HG03565 (cell line): ENCODE results near the gene ASRGL1.
"Not testable (repeated sequence)": the region's sequence is repeated elsewhere in the genome, so short reads cannot be mapped to it uniquely, and the experiment has no call there.

Source experiments
- ATAC-seq: cut with Tn5 transposase; IDR thresholded peaks from one replicate; pipeline ENCODE4 v1.9.1; 2021; ENCODE audit warnings: mild to moderate bottlenecking, moderate library complexity; ENCODE audit not compliant: unreplicated experiment

The ASRGL1 gene

GRCh38 chr11:62352355-62353336 lies 15.4 kb downstream of the ASRGL1 start:
- no peak for ATAC-seq

- ATAC-seq, result no peak
These were observed 16.6 kb downstream of the ASRGL1 start for GRCh38 chr11:62353841-62354240.

GRCh38 chr11:62358273-62358672 lies 21.0 kb downstream of the ASRGL1 start:
- no peak for ATAC-seq

GRCh38 chr11:62359475-62359874 lies 22.2 kb downstream of the ASRGL1 start:
- ATAC-seq, result no peak

- ATAC-seq, result no peak
These were observed 23.4 kb downstream of the ASRGL1 start for GRCh38 chr11:62360685-62361084.

- not testable (repeated sequence) for ATAC-seq
These were observed 31.7 kb downstream of the ASRGL1 start for GRCh38 chr11:62368861-62369477.

- no peak for ATAC-seq
These were observed 33.6 kb downstream of the ASRGL1 start for GRCh38 chr11:62370743-62371440.

- ATAC-seq, result no peak
These were observed 35.6 kb downstream of the ASRGL1 start for GRCh38 chr11:62372871-62373270.

GRCh38 chr11:62373464-62374119 lies 36.3 kb downstream of the ASRGL1 start:
- ATAC-seq, result no peak

- ATAC-seq, result no peak
These were observed 37.6 kb downstream of the ASRGL1 start for GRCh38 chr11:62374801-62375200.

- not testable (repeated sequence) for ATAC-seq
These were observed 41.3 kb downstream of the ASRGL1 start for GRCh38 chr11:62378459-62379063.

- ATAC-seq, result not testable (repeated sequence)
These were observed 42.3 kb downstream of the ASRGL1 start for GRCh38 chr11:62379586-62379985.

GRCh38 chr11:62380821-62381245 lies 43.6 kb downstream of the ASRGL1 start:
- ATAC-seq, result not testable (repeated sequence)

GRCh38 chr11:62383822-62384221 lies 46.6 kb downstream of the ASRGL1 start:
- no peak for ATAC-seq

- ATAC-seq, result not testable (repeated sequence)
These were observed 48.8 kb downstream of the ASRGL1 start for GRCh38 chr11:62386083-62386482.

- ATAC-seq, result no peak
These were observed 50.1 kb downstream of the ASRGL1 start for GRCh38 chr11:62387381-62387780.

- no peak for ATAC-seq
These were observed 51.8 kb downstream of the ASRGL1 start for GRCh38 chr11:62388999-62389398.

GRCh38 chr11:62390237-62390636 lies 53.0 kb downstream of the ASRGL1 start:
- ATAC-seq, result no peak

- no peak for ATAC-seq
These were observed 53.5 kb downstream of the ASRGL1 start for GRCh38 chr11:62390722-62391121.

- no peak for ATAC-seq
These were observed 54.6 kb downstream of the ASRGL1 start for GRCh38 chr11:62391642-62392425.
